Kidney (tissue), 14 donors: ENCODE measurements around the gene ZNF70. TPM values are rescaled to one million over a fixed set of nuclear protein-coding genes. Genes with fewer than 3 reads are reported as not detected.

Experiments
- DNase-seq, 5 donors: peaks; one replicate each; pipeline ENCODE4 v3.0.0-alpha.2; 2013 to 2020
- FAIRE-seq: peaks from 2 replicates; lab custom pipeline; 2012; peaks lifted over from hg19 to GRCh38; lab: Jason Lieb, UNC
- H3K27ac ChIP-seq, 2 donors: one replicate each; pipeline ENCODE4 v1.7.0; 2013; ENCODE audit warnings: low read depth in 2 of 2, low read length in 2 of 2, inconsistent platforms in 1 of 2
- H3K27me3 ChIP-seq: one replicate; pipeline ENCODE4 v1.7.1; 2013; ENCODE audit warnings: low read length, inconsistent platforms; ENCODE audit not compliant: control insufficient read depth, insufficient read depth
- H3K36me3 ChIP-seq, 3 donors: one replicate each; pipeline versions ENCODE4 v1.7.0 to v1.7.1; 2013; ENCODE audit warnings: low read length in 3 of 3, control low read depth in 1 of 3, inconsistent platforms in 1 of 3; ENCODE audit not compliant: insufficient read depth in 3 of 3, control insufficient read depth in 2 of 3
- H3K4me1 ChIP-seq, 3 donors: one replicate each; pipeline versions ENCODE4 v1.7.0 to v1.7.1; 2013; ENCODE audit warnings: low read length in 3 of 3, inconsistent platforms in 1 of 3, low read depth in 1 of 3; ENCODE audit not compliant: control insufficient read depth in 2 of 3, insufficient read depth in 2 of 3
- H3K4me3 ChIP-seq, 3 donors: one replicate each; pipeline versions ENCODE4 v1.7.0 to v1.8.1; 2013; ENCODE audit warnings: low read length in 3 of 3, control low read depth in 1 of 3, inconsistent platforms in 1 of 3
- H3K9ac ChIP-seq, 3 donors: one replicate each; pipeline versions ENCODE4 v1.7.0 to v1.7.1; 2013; ENCODE audit warnings: low read length in 3 of 3, control low read depth in 1 of 3, inconsistent platforms in 1 of 3
- H3K9me3 ChIP-seq, 3 donors: one replicate each; pipeline versions ENCODE4 v1.7.0 to v1.7.1; 2013; ENCODE audit warnings: low read length in 3 of 3, control low read depth in 1 of 3, inconsistent platforms in 1 of 3; ENCODE audit not compliant: control insufficient read depth in 2 of 3, insufficient read depth in 1 of 3
- intact Hi-C: fragments of 100-400 bp; cut with DNase I; formaldehyde crosslinking; loops from one replicate; pipeline ENCODE4 v1.11.1; 2022
- polyA plus RNA-seq: library from polyadenylated mRNA; stranded (reverse); fragments of 350-450 nt; fragmentation: Illumina TruSeq; extraction: RNeasy Lipid Tissue Mini Kit (QIAGEN cat#74804); gene quantifications from one replicate; pipeline ENCODE4 v1.2.3, GENCODE V29; 2014; ENCODE audit warnings: low read depth, low replicate concordance; ENCODE audit not compliant: insufficient read depth
- total RNA-seq: library from RNA; stranded (reverse); fragmentation: NEBNext Ultra II Directional; extraction: Animal tissue kit (Norgen Biotek cat#: 25700); gene quantifications from one replicate; pipeline ENCODE4 v1.2.1, GENCODE V29; 2021
- TF ChIP-seq, protein P1 (sequence below): IDR thresholded peaks from 3 replicates; pipeline ENCODE4 v1.5.1; 2012; ENCODE audit warnings: mild to moderate bottlenecking, moderate library complexity, borderline replicate concordance; ENCODE audit not compliant: insufficient read depth; ENCODE audit errors: extremely low read depth
- donor health status: control.
- donor health status: control.
- donor health status: control.
- donor health status: control.
- donor health status: control.
- donor health status: DM: yes; HTN: yes; CAD: no.
- donor health status: Normal renal cell carcinoma (clear cell type).

The ZNF70 gene
- total and polyA plus RNA-seq, 2 donors from 2014 or later: 1.1 to 6.6 TPM

DNA sequence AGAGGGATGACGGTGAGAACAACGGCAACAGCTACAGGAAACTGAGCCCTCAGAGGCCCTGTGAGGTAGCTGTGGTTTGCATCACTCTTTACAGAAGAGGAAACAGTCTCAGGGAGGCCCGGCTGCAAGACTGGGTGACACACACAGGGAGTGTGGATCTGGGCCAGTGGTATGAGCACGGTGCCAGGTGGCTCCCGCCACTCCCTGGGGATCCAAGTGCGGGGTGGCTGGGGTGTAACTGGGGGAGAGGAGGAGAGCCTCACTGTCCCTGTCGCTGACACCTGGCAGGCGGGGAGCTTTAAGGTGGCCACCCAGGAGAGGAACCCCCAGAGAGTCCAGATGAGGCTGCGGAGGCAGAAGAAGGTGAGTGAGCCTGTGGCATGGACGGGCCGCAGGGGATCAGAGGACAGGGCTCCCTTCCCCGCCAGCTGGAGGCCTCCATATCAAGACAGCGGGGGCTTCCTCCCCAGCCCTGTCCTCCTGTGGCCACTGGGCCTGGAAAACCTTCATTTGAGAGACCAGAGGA is 54.5 kb downstream of the ZNF70 start:
- H3K36me3 ChIP-seq: peaks cover 4 to 52% (median 29%) of the 10 kb centered on the region in 3 donors
- no peak for DNase-seq
- H3K4me1 ChIP-seq: no peaks in the 10 kb centered on the region
- H3K9me3 ChIP-seq: no peaks in the 10 kb centered on the region
- intact Hi-C loops: no loop called here
- no peak overlapping the region for H3K9ac ChIP-seq
- TF ChIP-seq, protein P1, sequence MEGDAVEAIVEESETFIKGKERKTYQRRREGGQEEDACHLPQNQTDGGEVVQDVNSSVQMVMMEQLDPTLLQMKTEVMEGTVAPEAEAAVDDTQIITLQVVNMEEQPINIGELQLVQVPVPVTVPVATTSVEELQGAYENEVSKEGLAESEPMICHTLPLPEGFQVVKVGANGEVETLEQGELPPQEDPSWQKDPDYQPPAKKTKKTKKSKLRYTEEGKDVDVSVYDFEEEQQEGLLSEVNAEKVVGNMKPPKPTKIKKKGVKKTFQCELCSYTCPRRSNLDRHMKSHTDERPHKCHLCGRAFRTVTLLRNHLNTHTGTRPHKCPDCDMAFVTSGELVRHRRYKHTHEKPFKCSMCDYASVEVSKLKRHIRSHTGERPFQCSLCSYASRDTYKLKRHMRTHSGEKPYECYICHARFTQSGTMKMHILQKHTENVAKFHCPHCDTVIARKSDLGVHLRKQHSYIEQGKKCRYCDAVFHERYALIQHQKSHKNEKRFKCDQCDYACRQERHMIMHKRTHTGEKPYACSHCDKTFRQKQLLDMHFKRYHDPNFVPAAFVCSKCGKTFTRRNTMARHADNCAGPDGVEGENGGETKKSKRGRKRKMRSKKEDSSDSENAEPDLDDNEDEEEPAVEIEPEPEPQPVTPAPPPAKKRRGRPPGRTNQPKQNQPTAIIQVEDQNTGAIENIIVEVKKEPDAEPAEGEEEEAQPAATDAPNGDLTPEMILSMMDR: no peak
- no peak for FAIRE-seq
- H3K4me3 ChIP-seq: no peak overlapping the region
- H3K27ac ChIP-seq: no peak overlapping the region
- no peaks in the 10 kb centered on the region for H3K27me3 ChIP-seq

DNA sequence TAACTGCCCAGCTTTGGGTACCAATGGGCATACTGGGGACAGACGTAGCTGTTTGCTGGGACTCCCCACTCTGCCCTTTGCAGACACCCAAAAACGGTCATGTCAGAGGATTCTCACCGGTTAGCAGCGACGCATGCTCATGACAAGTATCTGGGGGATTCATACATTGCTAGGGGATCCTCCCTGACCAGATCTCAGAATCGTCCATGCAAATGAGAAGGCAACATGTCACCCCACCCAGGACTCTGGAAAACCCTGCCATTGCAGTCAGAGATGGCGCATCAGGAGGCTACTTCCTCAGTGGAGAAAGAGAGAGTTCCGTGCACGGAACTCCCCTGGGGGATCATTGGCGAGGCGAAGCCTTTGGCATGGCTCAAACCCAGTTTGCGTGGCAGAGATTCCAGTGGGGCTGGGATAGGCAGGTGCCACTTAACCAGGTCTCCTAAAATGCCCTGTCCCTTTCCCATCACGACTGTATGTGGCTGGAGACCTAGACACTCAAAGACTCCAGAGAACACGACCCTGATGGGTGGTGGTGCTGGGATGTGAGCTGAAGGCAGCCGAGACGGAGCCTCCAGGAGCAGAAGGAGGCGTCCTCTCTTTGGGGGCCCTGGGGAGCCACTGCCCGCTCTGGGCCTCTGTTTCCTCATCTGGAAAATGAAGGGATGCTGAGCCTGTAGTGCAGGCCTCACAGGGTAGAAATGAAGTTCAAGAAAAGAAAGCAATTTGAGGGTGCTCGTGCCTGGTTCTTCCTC is 55.2 kb downstream of the ZNF70 start:
- no peak overlapping the region for H3K4me3 ChIP-seq
- H3K36me3 ChIP-seq: peaks cover 4 to 49% (median 29%) of the 10 kb centered on the region in 3 donors
- H3K9ac ChIP-seq: no peak overlapping the region
- H3K27ac ChIP-seq: no peak overlapping the region
- intact Hi-C loops: no loop called here
- peak in 1 of 5 donors; percentile 24 for DNase-seq
- FAIRE-seq: no peak
- H3K9me3 ChIP-seq: no peaks in the 10 kb centered on the region
- no peaks in the 10 kb centered on the region for H3K27me3 ChIP-seq
- TF ChIP-seq, protein P1: no peak
- H3K4me1 ChIP-seq: no peaks in the 10 kb centered on the region

DNA sequence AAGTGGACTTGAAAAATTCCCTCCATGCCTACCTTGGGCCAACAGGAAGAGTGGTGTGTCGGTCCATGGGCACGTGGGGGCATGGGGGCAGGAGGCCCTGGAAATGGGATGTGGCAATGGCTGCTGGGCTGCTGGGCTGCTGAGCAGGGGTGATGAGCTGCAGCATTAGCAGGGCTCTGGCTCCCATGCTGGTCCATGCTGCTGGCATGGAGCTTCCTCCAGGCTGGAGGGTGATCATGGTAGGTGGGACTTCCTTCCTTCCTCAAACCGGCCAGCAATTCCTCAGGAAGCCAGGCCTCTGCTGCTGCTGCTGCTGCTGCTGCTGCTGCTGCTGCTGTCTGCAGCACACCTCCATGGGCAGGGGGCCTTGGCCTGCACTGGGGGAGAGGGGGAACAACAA is 55.8 kb downstream of the ZNF70 start:
- intact Hi-C loops: no loop called here
- no peaks in the 10 kb centered on the region for H3K27me3 ChIP-seq
- H3K36me3 ChIP-seq: peaks cover under 1 to 49% (median 27%) of the 10 kb centered on the region in 3 donors
- TF ChIP-seq, protein P1: no peak
- H3K4me1 ChIP-seq: no peaks in the 10 kb centered on the region
- no peak overlapping the region for H3K9ac ChIP-seq
- peak in 1 of 5 donors; percentile 50 for DNase-seq
- no peak for FAIRE-seq
- no peak overlapping the region for H3K4me3 ChIP-seq
- no peaks in the 10 kb centered on the region for H3K9me3 ChIP-seq
- no peak overlapping the region for H3K27ac ChIP-seq
